Hepatocyte (in vitro differentiated cells): ENCODE measurements around the gene SUPT3H. TPM values are rescaled to one million over a fixed set of nuclear protein-coding genes. Genes with fewer than 3 reads are reported as not detected.

Source experiments
- DNase-seq: peaks from one replicate; pipeline ENCODE4 v3.0.0-alpha.2; 2016; ENCODE audit warnings: low spot score
- H2AFZ ChIP-seq: fragments of 200-600 bp; sonication (generic); 2 replicates; pipeline ENCODE4 v1.6.0; 2016; ENCODE audit warnings: antibody characterized with exemption, mild to moderate bottlenecking
- H3K27ac ChIP-seq: fragments of 200-600 bp; sonication (generic); 2 replicates; pipeline ENCODE4 v1.5.1; 2016; ENCODE audit warnings: mild to moderate bottlenecking
- H3K27me3 ChIP-seq: fragments of 200-600 bp; sonication (generic); 2 replicates; pipeline ENCODE4 v1.6.1; 2016
- H3K36me3 ChIP-seq: fragments of 200-600 bp; sonication (generic); replicated peaks from 2 replicates; pipeline ENCODE4 v1.5.1; 2016; ENCODE audit warnings: low read depth; ENCODE audit not compliant: insufficient read depth
- H3K4me1 ChIP-seq: fragments of 200-600 bp; sonication (generic); 2 replicates; pipeline ENCODE4 v1.5.1; 2016; ENCODE audit warnings: mild to moderate bottlenecking, moderate library complexity; ENCODE audit not compliant: insufficient read depth
- H3K4me2 ChIP-seq: fragments of 200-600 bp; sonication (generic); 2 replicates; pipeline ENCODE4 v1.6.0; 2016
- H3K4me3 ChIP-seq: fragments of 200-600 bp; sonication (generic); 2 replicates; pipeline ENCODE4 v1.5.1; 2016; ENCODE audit warnings: mild to moderate bottlenecking
- H3K79me2 ChIP-seq: fragments of 200-600 bp; sonication (generic); 2 replicates; pipeline ENCODE4 v1.6.0; 2017; ENCODE audit warnings: mild to moderate bottlenecking
- H3K9me2 ChIP-seq: fragments of 200-600 bp; sonication (generic); replicated peaks from 2 replicates; pipeline ENCODE4 v1.6.0; 2017; ENCODE audit warnings: mild to moderate bottlenecking; ENCODE audit not compliant: insufficient read depth
- H3K9me3 ChIP-seq: fragments of 200-600 bp; sonication (generic); 2 replicates; pipeline ENCODE4 v1.5.1; 2016; ENCODE audit warnings: low read depth, mild to moderate bottlenecking
- H4K20me1 ChIP-seq: fragments of 200-600 bp; sonication (generic); 2 replicates; pipeline ENCODE4 v1.6.0; 2016; ENCODE audit warnings: mild to moderate bottlenecking; ENCODE audit not compliant: insufficient read depth, poor library complexity, severe bottlenecking
- EZH2 ChIP-seq: fragments of 200-600 bp; sonication (generic); IDR thresholded peaks from 2 replicates; pipeline ENCODE4 v1.6.1; 2016; ENCODE audit warnings: antibody characterized with exemption, mild to moderate bottlenecking, borderline replicate concordance
- EZH2phosphoT487 ChIP-seq: fragments of 200-600 bp; sonication (generic); IDR thresholded peaks from one replicate; pipeline ENCODE4 v1.6.1; 2018; ENCODE audit warnings: antibody characterized with exemption, mild to moderate bottlenecking, low read depth, moderate library complexity; ENCODE audit not compliant: unreplicated experiment, severe bottlenecking
- WGBS: methylation state at CpG from one replicate; pipeline ENCODE4 v1.1.6; 2016; ENCODE audit warnings: low lambda C conversion rate; ENCODE audit errors: missing lambda C conversion rate; 5-methylcytosine and 5-hydroxymethylcytosine counted together
- polyA plus RNA-seq: library from polyadenylated mRNA; unstranded; fragments of >200 nt; fragmentation: Nextera tagmentation; extraction: Ambion mirVana; gene quantifications from 2 replicates; pipeline ENCODE4 v1.2.1, GENCODE V29; 2016
- total RNA-seq: library from RNA; depleted of rRNA; stranded (reverse); fragments of >200 nt; gene quantifications from 2 replicates; pipeline ENCODE4 v1.2.3, GENCODE V29; 2014
- TF ChIP-seq, protein P1 (sequence below): fragments of 200-600 bp; sonication (generic); IDR thresholded peaks from 2 replicates; pipeline ENCODE4 v1.5.1; 2016; ENCODE audit warnings: antibody characterized with exemption, mild to moderate bottlenecking; ENCODE audit not compliant: poor library complexity

Gene SUPT3H
- total and polyA plus RNA-seq, 2 experiments from 2014 or later = 6.8 to 7.7 TPM

- Histone ChIP-seq H2AFZ (no peak overlapping the region), H3K9me2 (no peaks in the 10 kb centered on the region), H3K27me3 (no peaks in the 10 kb centered on the region), H3K4me2 (no peak overlapping the region), H3K27ac (no peak overlapping the region), H3K4me3 (no peak overlapping the region), H3K9me3 (no peaks in the 10 kb centered on the region), H4K20me1 (no peaks in the 10 kb centered on the region), H3K79me2 (peaks cover 9% of the 10 kb centered on the region), H3K36me3 (no peaks in the 10 kb centered on the region), H3K4me1 (peaks cover 3% of the 10 kb centered on the region)
- DNase-seq = no peak
- 100% methylated on average over 1 of the region's 1 CpG for WGBS
- TF ChIP-seq, protein P1, sequence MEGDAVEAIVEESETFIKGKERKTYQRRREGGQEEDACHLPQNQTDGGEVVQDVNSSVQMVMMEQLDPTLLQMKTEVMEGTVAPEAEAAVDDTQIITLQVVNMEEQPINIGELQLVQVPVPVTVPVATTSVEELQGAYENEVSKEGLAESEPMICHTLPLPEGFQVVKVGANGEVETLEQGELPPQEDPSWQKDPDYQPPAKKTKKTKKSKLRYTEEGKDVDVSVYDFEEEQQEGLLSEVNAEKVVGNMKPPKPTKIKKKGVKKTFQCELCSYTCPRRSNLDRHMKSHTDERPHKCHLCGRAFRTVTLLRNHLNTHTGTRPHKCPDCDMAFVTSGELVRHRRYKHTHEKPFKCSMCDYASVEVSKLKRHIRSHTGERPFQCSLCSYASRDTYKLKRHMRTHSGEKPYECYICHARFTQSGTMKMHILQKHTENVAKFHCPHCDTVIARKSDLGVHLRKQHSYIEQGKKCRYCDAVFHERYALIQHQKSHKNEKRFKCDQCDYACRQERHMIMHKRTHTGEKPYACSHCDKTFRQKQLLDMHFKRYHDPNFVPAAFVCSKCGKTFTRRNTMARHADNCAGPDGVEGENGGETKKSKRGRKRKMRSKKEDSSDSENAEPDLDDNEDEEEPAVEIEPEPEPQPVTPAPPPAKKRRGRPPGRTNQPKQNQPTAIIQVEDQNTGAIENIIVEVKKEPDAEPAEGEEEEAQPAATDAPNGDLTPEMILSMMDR = no peak
- TF ChIP-seq EZH2 (no peak), EZH2phosphoT487 (no peak)
These were observed 11.2 kb downstream of the SUPT3H start for GRCh38 chr6:45366534-45366933.

DNA sequence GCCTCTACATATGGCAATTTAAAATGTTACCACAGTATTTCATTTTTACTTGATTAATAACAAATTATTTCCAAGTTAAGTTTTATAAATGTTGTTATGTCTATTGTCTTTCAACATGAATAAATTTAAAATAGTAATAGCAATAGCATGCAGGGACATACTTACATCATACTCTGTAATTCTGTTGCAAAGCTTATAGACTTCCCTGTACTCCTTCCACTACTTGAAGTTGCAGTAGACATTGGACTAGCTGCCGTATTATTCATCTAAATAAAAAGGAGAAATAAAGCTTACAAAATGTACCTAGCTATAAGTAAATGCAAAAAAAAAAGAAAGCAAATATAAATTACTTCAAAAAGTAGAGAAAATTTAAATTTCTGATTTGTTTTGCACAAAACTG lies 12.7 kb downstream of the SUPT3H start:
- no peak for DNase-seq
- H3K9me2 ChIP-seq = no peaks in the 10 kb centered on the region
- 100% methylated on average over 1 of the region's 1 CpG for WGBS
- H3K4me1 ChIP-seq = no peaks in the 10 kb centered on the region
- H3K79me2 ChIP-seq = peaks cover 9% of the 10 kb centered on the region
- H3K9me3 ChIP-seq = no peaks in the 10 kb centered on the region
- H3K4me3 ChIP-seq = no peak overlapping the region
- H2AFZ ChIP-seq = no peak overlapping the region
- no peaks in the 10 kb centered on the region for H3K36me3 ChIP-seq
- no peak overlapping the region for H3K27ac ChIP-seq
- no peak for TF ChIP-seq EZH2
- TF ChIP-seq, protein P1 = no peak
- TF ChIP-seq EZH2phosphoT487 = no peak
- H3K27me3 ChIP-seq = no peaks in the 10 kb centered on the region
- H4K20me1 ChIP-seq = no peaks in the 10 kb centered on the region
- H3K4me2 ChIP-seq = no peak overlapping the region

DNA sequence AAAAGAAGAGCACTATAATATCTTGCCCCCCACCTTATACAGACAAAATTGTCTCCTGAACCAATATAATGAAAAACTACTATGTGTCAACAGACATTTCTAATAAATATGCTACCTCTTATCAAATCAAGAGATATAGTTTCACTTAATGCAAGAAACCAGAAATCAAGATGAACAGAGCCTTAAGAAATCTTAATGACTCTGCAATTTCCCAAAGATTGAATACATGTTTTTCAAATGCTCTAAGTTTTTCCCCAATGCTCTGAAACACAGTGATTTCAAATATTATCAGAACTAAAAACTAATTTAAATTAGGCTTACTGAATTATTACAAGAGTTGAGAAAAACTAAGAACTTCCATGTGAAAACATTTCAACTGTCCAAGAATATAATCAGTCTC lies 13.3 kb downstream of the SUPT3H start:
- no peak for TF ChIP-seq EZH2
- no peak for TF ChIP-seq EZH2phosphoT487
- TF ChIP-seq, protein P1 = no peak
- Histone ChIP-seq H3K79me2 (peaks cover 9% of the 10 kb centered on the region), H3K4me2 (no peak overlapping the region), H3K36me3 (no peaks in the 10 kb centered on the region), H3K27me3 (no peaks in the 10 kb centered on the region), H3K4me3 (no peak overlapping the region), H3K4me1 (no peaks in the 10 kb centered on the region), H3K9me3 (no peaks in the 10 kb centered on the region), H3K27ac (no peak overlapping the region), H3K9me2 (no peaks in the 10 kb centered on the region), H2AFZ (no peak overlapping the region), H4K20me1 (no peaks in the 10 kb centered on the region)
- no peak for DNase-seq

- no peaks in the 10 kb centered on the region for H3K36me3 ChIP-seq
- no peaks in the 10 kb centered on the region for H3K9me3 ChIP-seq
- WGBS = 97% methylated on average over 2 of the region's 2 CpGs
- H3K27me3 ChIP-seq = no peaks in the 10 kb centered on the region
- TF ChIP-seq EZH2phosphoT487 (no peak), EZH2 (no peak)
- TF ChIP-seq, protein P1 = no peak
- H4K20me1 ChIP-seq = no peaks in the 10 kb centered on the region
- no peaks in the 10 kb centered on the region for H3K79me2 ChIP-seq
- no peak for DNase-seq
- H3K4me3 ChIP-seq = no peak overlapping the region
- no peak overlapping the region for H3K4me2 ChIP-seq
- H3K9me2 ChIP-seq = no peaks in the 10 kb centered on the region
- H2AFZ ChIP-seq = no peak overlapping the region
- H3K4me1 ChIP-seq = no peaks in the 10 kb centered on the region
- no peak overlapping the region for H3K27ac ChIP-seq
These were observed 24.1 kb downstream of the SUPT3H start for GRCh38 chr6:45353654-45354053.
